ENCODE results near the gene NSUN4. TPM values are rescaled to one million over a fixed set of nuclear protein-coding genes. Genes with fewer than 3 reads are reported as not detected.

Gene NSUN4
- total and polyA plus RNA-seq, 2 of the 13 experiments (the other 11 are each of a cell fraction or from before 2014, with no cell fraction given) = 21.5 to 23.5 TPM

- TF ChIP-seq ZBTB43 (CRISPR knock-in tag; conservative IDR thresholded peaks at IDR 0.05) = no peak
- TF ChIP-seq ZNF407 (CRISPR knock-in tag; IDR thresholded peaks at IDR 0.05; ENCODE audit: not compliant biosample characterization) = no peak
- peak; percentile 12; the same call in 1 of the 2 replicates for TF ChIP-seq ZNF414 (CRISPR knock-in tag; IDR thresholded peaks at IDR 0.05)
- TF ChIP-seq MTF1 (CRISPR knock-in tag; IDR thresholded peaks at IDR 0.05) = 0 out of 2 replicates have a peak, but pooled peaks have one; percentile 22
- no peak for TF ChIP-seq ZBTB7A (CRISPR knock-in tag; IDR thresholded peaks at IDR 0.05)
- 0 out of 2 replicates have a peak, but pooled peaks have one; percentile 7 for TF ChIP-seq RERE (CRISPR knock-in tag; IDR thresholded peaks at IDR 0.05; ENCODE audit: low read depth)
- TF ChIP-seq KLF6 (CRISPR knock-in tag; IDR thresholded peaks at IDR 0.05) = peak; percentile 8; the same call in 1 of the 2 replicates
- no peak for TF ChIP-seq SIN3B (IDR thresholded peaks at IDR 0.05; ENCODE audit: low read length)
- TF ChIP-seq MNT (IDR thresholded peaks at IDR 0.05) = no peak
Measured at GRCh38 chr1:46301808-46302640, 38.6 kb upstream of the NSUN4 start (continued).

Data from HepG2 (cell line).